Loucy (cell line): ENCODE results near the gene STEAP4.

Experiments used
- H2AFZ ChIP-seq: fragments of 200-600 bp; sonication (generic); 2 replicates; pipeline ENCODE4 v1.6.0; 2016; ENCODE audit warnings: antibody characterized with exemption, mild to moderate bottlenecking, low read length, moderate library complexity
- H3F3A ChIP-seq: fragments of 200-600 bp; 2 replicates; pipeline ENCODE4 v1.6.0; 2016; ENCODE audit warnings: antibody characterized with exemption, low read depth, mild to moderate bottlenecking
- H3K27me3 ChIP-seq: fragments of 200-600 bp; sonication (generic); 2 replicates; pipeline ENCODE4 v1.6.1; 2014; ENCODE audit warnings: low read length, mild to moderate bottlenecking; ENCODE audit not compliant: insufficient read depth, poor library complexity, severe bottlenecking
- H3K36me3 ChIP-seq: fragments of 200-600 bp; sonication (generic); 2 replicates; pipeline ENCODE4 v1.6.1; 2016; ENCODE audit warnings: low read length; ENCODE audit not compliant: insufficient read depth
- H3K4me1 ChIP-seq: fragments of 200-600 bp; sonication (generic); 2 replicates; pipeline ENCODE4 v1.5.1; 2014; ENCODE audit warnings: low read length, mild to moderate bottlenecking; ENCODE audit not compliant: insufficient read depth, poor library complexity, severe bottlenecking
- H3K4me2 ChIP-seq: fragments of 200-600 bp; sonication (generic); 2 replicates; pipeline ENCODE4 v1.6.0; 2014; ENCODE audit warnings: antibody characterized with exemption, low read length, low read depth, mild to moderate bottlenecking; ENCODE audit not compliant: poor library complexity, severe bottlenecking
- H3K4me3 ChIP-seq: fragments of 200-600 bp; sonication (generic); 2 replicates; pipeline ENCODE4 v1.5.1; 2014; ENCODE audit warnings: low read length, mild to moderate bottlenecking, mixed read lengths; ENCODE audit not compliant: poor library complexity, severe bottlenecking
- H3K79me2 ChIP-seq: fragments of 200-600 bp; sonication (generic); 2 replicates; pipeline ENCODE4 v1.6.1; 2014; ENCODE audit warnings: low read length; ENCODE audit not compliant: insufficient read depth
- H3K9ac ChIP-seq: fragments of 200-600 bp; sonication (generic); 2 replicates; pipeline ENCODE4 v1.6.0; 2014; ENCODE audit warnings: mild to moderate bottlenecking, low read depth, low read length, moderate library complexity; ENCODE audit not compliant: poor library complexity, severe bottlenecking
- H3K9me2 ChIP-seq: fragments of 200-600 bp; sonication (generic); replicated peaks from 2 replicates; pipeline ENCODE4 v1.6.1; 2016; ENCODE audit warnings: low read depth, low read length, mixed read lengths
- H3K9me3 ChIP-seq: fragments of 200-600 bp; sonication (generic); 2 replicates; pipeline ENCODE4 v1.6.1; 2014; ENCODE audit warnings: mild to moderate bottlenecking, antibody characterized with exemption, low read length, low read depth; ENCODE audit not compliant: insufficient read depth
- H4K20me1 ChIP-seq: fragments of 200-600 bp; sonication (generic); 2 replicates; pipeline ENCODE4 v1.6.0; 2014; ENCODE audit warnings: antibody characterized with exemption, low read length, mild to moderate bottlenecking; ENCODE audit not compliant: insufficient read depth, poor library complexity, severe bottlenecking
- EZH2phosphoT487 ChIP-seq: fragments of 200-600 bp; IDR thresholded peaks from 2 replicates; pipeline ENCODE4 v1.6.1; 2018; ENCODE audit warnings: antibody characterized with exemption, mild to moderate bottlenecking, moderate library complexity, borderline replicate concordance
- TF ChIP-seq, protein P1 (sequence below): fragments of 200-600 bp; sonication (generic); conservative IDR thresholded peaks from 2 replicates; pipeline ENCODE4 v1.5.1; 2014; ENCODE audit warnings: mild to moderate bottlenecking, antibody characterized with exemption, low read length

Gene STEAP4

DNA sequence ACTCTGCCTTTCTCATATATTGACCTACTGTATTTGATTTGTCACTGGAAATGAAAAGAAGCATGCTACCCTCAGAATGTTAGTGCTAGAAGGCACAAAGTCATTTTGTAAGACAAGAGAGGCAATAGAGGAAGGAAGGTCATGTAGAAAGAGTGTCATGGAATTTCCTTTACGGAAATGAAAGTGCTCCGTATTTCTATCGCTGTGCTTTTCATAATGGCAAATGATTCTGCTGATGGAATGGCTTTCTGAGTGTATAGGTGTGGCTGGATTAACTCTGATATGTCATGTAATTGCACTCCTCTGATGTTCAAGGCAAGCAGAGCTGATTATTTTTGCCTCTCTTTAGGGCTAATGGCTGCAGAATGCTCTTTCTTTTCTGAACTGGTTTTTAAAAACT is 15.5 kb upstream of the STEAP4 start:
- H3K4me1 ChIP-seq = no peaks in the 10 kb centered on the region
- H3F3A ChIP-seq = no peaks in the 10 kb centered on the region
- no peak overlapping the region for H2AFZ ChIP-seq
- H3K9ac ChIP-seq = no peak overlapping the region
- no peaks in the 10 kb centered on the region for H3K79me2 ChIP-seq
- no peaks in the 10 kb centered on the region for H3K27me3 ChIP-seq
- H3K4me3 ChIP-seq = no peak overlapping the region
- TF ChIP-seq, protein P1, sequence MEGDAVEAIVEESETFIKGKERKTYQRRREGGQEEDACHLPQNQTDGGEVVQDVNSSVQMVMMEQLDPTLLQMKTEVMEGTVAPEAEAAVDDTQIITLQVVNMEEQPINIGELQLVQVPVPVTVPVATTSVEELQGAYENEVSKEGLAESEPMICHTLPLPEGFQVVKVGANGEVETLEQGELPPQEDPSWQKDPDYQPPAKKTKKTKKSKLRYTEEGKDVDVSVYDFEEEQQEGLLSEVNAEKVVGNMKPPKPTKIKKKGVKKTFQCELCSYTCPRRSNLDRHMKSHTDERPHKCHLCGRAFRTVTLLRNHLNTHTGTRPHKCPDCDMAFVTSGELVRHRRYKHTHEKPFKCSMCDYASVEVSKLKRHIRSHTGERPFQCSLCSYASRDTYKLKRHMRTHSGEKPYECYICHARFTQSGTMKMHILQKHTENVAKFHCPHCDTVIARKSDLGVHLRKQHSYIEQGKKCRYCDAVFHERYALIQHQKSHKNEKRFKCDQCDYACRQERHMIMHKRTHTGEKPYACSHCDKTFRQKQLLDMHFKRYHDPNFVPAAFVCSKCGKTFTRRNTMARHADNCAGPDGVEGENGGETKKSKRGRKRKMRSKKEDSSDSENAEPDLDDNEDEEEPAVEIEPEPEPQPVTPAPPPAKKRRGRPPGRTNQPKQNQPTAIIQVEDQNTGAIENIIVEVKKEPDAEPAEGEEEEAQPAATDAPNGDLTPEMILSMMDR = no peak
- H3K9me2 ChIP-seq = no peaks in the 10 kb centered on the region
- no peaks in the 10 kb centered on the region for H3K9me3 ChIP-seq
- no peaks in the 10 kb centered on the region for H3K36me3 ChIP-seq
- H4K20me1 ChIP-seq = no peaks in the 10 kb centered on the region
- no peak overlapping the region for H3K4me2 ChIP-seq

DNA sequence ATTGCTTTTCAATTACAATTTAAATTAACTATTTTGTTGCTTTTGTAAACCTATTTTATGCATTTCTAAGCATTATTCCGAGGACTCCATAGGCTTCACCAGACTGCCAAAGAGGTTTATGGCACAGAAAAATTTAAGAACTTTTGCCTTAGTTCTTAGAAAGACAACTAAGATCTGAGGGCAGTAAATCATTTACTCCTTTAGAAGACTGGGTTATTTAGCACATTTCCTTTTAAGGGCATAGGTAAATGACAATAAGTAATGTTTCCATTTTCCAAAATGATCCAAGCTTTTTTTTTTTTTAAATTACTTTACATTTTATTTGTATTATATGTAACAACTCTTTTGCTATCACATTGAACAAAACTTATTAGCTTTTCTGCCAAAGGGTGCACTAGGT is 15.0 kb upstream of the STEAP4 start:
- Histone ChIP-seq H3K79me2 (no peaks in the 10 kb centered on the region), H3K9ac (no peak overlapping the region), H3K4me1 (no peaks in the 10 kb centered on the region), H4K20me1 (no peaks in the 10 kb centered on the region), H3K9me3 (no peaks in the 10 kb centered on the region), H3K9me2 (no peaks in the 10 kb centered on the region), H3K4me2 (no peak overlapping the region), H3F3A (no peaks in the 10 kb centered on the region), H3K27me3 (no peaks in the 10 kb centered on the region), H3K4me3 (no peak overlapping the region), H3K36me3 (no peaks in the 10 kb centered on the region), H2AFZ (no peak overlapping the region)
- TF ChIP-seq, protein P1 = no peak
- TF ChIP-seq EZH2phosphoT487 = no peak

DNA sequence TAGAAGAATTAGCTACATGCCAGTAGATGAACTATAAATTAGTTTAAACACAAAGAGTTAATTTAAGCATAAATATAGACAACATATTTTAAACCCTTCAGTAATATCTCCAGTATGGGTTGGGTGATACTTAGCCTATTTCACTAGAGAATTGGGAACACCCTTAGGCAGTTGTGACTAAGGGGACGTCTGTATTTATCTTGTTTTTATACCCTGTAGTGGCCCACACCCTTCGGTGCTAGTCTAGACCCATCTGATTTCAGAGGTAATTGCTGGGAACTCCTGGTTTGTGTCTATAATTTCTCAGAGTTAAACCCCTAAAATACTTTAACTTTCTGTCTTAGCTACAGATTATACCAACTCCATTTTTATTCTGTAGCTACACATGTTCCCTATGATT is 11.5 kb upstream of the STEAP4 start:
- Histone ChIP-seq H3K9ac (no peak overlapping the region), H2AFZ (no peak overlapping the region), H3K9me3 (no peaks in the 10 kb centered on the region), H4K20me1 (no peaks in the 10 kb centered on the region), H3K36me3 (no peaks in the 10 kb centered on the region), H3K4me2 (no peak overlapping the region), H3K79me2 (no peaks in the 10 kb centered on the region), H3K4me3 (no peak overlapping the region), H3K27me3 (no peaks in the 10 kb centered on the region), H3K4me1 (no peaks in the 10 kb centered on the region), H3K9me2 (no peaks in the 10 kb centered on the region), H3F3A (no peaks in the 10 kb centered on the region)
- TF ChIP-seq, protein P1 = no peak
- no peak for TF ChIP-seq EZH2phosphoT487
